WTC11 (cell line): ENCODE data around the gene RPL13.

ENCODE experiments used
- CBFB ChIP-seq: sonication (generic); formaldehyde crosslinking; IDR thresholded peaks from 2 replicates; pipeline ENCODE4 v1.8.1; 2022; ENCODE audit warnings: mild to moderate bottlenecking, low read depth, missing genetic modification reagents
- GABPB1 ChIP-seq: sonication (generic); formaldehyde crosslinking; IDR thresholded peaks from 2 replicates; pipeline ENCODE4 v1.8.1; 2023; ENCODE audit warnings: mild to moderate bottlenecking, missing genetic modification reagents
- JUN ChIP-seq: sonication (generic); formaldehyde crosslinking; IDR thresholded peaks from 2 replicates; pipeline ENCODE4 v1.8.0; 2023; ENCODE audit warnings: mild to moderate bottlenecking, missing genetic modification reagents
- SP1 ChIP-seq: sonication (generic); formaldehyde crosslinking; conservative IDR thresholded peaks from 2 replicates; pipeline ENCODE4 v1.8.1; 2022; ENCODE audit warnings: missing genetic modification reagents
- TF ChIP-seq, protein P1 (sequence below): fragments of 200-600 bp; IDR thresholded peaks from 2 replicates; pipeline ENCODE4 v1.8.0; 2022; ENCODE audit warnings: antibody characterized with exemption
- TF ChIP-seq, protein P2 (sequence below): sonication (generic); formaldehyde crosslinking; IDR thresholded peaks from 2 replicates; pipeline ENCODE4 v1.8.1; 2023; ENCODE audit warnings: mild to moderate bottlenecking, moderate library complexity, missing genetic modification reagents
- TF ChIP-seq, protein P3 (sequence below): sonication (generic); formaldehyde crosslinking; IDR thresholded peaks from 2 replicates; pipeline ENCODE4 v1.8.0; 2022; ENCODE audit warnings: missing genetic modification reagents
- TF ChIP-seq, protein P4 (sequence below): sonication (generic); formaldehyde crosslinking; IDR thresholded peaks from 2 replicates; pipeline ENCODE4 v1.8.0; 2023; ENCODE audit warnings: mild to moderate bottlenecking, missing genetic modification reagents
- TF ChIP-seq, protein P5 (sequence below): sonication (generic); formaldehyde crosslinking; IDR thresholded peaks from 2 replicates; pipeline ENCODE4 v1.8.0; 2023; ENCODE audit warnings: missing genetic modification reagents, mild to moderate bottlenecking, borderline replicate concordance

DNA sequence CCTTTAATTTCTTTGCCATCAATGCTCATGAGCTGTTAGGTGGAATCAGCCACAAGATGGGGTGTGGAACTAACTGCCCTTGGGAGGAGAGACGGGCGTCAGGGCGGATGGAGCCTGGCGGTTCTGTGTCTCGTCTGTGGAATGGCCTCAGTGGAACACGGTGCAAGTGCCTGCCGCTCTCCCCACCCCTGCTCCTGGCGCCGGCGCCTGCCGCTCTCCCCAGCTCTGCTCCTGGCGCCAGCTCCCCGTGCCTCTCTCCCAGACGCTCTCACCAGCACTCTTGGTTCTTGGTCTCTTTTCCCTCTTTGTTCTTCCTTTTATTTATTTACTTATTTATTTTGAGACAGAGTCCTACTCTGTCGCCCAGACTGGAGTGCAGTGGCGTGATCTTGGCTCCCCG, 13.2 kb upstream of the RPL13 start:
- TF ChIP-seq, protein P1, sequence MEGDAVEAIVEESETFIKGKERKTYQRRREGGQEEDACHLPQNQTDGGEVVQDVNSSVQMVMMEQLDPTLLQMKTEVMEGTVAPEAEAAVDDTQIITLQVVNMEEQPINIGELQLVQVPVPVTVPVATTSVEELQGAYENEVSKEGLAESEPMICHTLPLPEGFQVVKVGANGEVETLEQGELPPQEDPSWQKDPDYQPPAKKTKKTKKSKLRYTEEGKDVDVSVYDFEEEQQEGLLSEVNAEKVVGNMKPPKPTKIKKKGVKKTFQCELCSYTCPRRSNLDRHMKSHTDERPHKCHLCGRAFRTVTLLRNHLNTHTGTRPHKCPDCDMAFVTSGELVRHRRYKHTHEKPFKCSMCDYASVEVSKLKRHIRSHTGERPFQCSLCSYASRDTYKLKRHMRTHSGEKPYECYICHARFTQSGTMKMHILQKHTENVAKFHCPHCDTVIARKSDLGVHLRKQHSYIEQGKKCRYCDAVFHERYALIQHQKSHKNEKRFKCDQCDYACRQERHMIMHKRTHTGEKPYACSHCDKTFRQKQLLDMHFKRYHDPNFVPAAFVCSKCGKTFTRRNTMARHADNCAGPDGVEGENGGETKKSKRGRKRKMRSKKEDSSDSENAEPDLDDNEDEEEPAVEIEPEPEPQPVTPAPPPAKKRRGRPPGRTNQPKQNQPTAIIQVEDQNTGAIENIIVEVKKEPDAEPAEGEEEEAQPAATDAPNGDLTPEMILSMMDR, result no peak
- TF ChIP-seq GABPB1 (CRISPR knock-in tag), result no peak
- TF ChIP-seq, protein P2, sequence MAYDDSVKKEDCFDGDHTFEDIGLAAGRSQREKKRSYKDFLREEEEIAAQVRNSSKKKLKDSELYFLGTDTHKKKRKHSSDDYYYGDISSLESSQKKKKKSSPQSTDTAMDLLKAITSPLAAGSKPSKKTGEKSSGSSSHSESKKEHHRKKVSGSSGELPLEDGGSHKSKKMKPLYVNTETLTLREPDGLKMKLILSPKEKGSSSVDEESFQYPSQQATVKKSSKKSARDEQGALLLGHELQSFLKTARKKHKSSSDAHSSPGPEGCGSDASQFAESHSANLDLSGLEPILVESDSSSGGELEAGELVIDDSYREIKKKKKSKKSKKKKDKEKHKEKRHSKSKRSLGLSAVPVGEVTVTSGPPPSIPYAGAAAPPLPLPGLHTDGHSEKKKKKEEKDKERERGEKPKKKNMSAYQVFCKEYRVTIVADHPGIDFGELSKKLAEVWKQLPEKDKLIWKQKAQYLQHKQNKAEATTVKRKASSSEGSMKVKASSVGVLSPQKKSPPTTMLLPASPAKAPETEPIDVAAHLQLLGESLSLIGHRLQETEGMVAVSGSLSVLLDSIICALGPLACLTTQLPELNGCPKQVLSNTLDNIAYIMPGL (CRISPR knock-in tag), result no peak
- TF ChIP-seq, protein P3, sequence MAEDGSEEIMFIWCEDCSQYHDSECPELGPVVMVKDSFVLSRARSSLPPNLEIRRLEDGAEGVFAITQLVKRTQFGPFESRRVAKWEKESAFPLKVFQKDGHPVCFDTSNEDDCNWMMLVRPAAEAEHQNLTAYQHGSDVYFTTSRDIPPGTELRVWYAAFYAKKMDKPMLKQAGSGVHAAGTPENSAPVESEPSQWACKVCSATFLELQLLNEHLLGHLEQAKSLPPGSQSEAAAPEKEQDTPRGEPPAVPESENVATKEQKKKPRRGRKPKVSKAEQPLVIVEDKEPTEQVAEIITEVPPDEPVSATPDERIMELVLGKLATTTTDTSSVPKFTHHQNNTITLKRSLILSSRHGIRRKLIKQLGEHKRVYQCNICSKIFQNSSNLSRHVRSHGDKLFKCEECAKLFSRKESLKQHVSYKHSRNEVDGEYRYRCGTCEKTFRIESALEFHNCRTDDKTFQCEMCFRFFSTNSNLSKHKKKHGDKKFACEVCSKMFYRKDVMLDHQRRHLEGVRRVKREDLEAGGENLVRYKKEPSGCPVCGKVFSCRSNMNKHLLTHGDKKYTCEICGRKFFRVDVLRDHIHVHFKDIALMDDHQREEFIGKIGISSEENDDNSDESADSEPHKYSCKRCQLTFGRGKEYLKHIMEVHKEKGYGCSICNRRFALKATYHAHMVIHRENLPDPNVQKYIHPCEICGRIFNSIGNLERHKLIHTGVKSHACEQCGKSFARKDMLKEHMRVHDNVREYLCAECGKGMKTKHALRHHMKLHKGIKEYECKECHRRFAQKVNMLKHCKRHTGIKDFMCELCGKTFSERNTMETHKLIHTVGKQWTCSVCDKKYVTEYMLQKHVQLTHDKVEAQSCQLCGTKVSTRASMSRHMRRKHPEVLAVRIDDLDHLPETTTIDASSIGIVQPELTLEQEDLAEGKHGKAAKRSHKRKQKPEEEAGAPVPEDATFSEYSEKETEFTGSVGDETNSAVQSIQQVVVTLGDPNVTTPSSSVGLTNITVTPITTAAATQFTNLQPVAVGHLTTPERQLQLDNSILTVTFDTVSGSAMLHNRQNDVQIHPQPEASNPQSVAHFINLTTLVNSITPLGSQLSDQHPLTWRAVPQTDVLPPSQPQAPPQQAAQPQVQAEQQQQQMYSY, result no peak
- TF ChIP-seq SP1, result no peak
- TF ChIP-seq CBFB (CRISPR knock-in tag), result no peak
- TF ChIP-seq JUN (CRISPR knock-in tag), result no peak
- TF ChIP-seq, protein P4, sequence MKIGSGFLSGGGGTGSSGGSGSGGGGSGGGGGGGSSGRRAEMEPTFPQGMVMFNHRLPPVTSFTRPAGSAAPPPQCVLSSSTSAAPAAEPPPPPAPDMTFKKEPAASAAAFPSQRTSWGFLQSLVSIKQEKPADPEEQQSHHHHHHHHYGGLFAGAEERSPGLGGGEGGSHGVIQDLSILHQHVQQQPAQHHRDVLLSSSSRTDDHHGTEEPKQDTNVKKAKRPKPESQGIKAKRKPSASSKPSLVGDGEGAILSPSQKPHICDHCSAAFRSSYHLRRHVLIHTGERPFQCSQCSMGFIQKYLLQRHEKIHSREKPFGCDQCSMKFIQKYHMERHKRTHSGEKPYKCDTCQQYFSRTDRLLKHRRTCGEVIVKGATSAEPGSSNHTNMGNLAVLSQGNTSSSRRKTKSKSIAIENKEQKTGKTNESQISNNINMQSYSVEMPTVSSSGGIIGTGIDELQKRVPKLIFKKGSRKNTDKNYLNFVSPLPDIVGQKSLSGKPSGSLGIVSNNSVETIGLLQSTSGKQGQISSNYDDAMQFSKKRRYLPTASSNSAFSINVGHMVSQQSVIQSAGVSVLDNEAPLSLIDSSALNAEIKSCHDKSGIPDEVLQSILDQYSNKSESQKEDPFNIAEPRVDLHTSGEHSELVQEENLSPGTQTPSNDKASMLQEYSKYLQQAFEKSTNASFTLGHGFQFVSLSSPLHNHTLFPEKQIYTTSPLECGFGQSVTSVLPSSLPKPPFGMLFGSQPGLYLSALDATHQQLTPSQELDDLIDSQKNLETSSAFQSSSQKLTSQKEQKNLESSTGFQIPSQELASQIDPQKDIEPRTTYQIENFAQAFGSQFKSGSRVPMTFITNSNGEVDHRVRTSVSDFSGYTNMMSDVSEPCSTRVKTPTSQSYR (CRISPR knock-in tag), result no peak
- TF ChIP-seq, protein P5, sequence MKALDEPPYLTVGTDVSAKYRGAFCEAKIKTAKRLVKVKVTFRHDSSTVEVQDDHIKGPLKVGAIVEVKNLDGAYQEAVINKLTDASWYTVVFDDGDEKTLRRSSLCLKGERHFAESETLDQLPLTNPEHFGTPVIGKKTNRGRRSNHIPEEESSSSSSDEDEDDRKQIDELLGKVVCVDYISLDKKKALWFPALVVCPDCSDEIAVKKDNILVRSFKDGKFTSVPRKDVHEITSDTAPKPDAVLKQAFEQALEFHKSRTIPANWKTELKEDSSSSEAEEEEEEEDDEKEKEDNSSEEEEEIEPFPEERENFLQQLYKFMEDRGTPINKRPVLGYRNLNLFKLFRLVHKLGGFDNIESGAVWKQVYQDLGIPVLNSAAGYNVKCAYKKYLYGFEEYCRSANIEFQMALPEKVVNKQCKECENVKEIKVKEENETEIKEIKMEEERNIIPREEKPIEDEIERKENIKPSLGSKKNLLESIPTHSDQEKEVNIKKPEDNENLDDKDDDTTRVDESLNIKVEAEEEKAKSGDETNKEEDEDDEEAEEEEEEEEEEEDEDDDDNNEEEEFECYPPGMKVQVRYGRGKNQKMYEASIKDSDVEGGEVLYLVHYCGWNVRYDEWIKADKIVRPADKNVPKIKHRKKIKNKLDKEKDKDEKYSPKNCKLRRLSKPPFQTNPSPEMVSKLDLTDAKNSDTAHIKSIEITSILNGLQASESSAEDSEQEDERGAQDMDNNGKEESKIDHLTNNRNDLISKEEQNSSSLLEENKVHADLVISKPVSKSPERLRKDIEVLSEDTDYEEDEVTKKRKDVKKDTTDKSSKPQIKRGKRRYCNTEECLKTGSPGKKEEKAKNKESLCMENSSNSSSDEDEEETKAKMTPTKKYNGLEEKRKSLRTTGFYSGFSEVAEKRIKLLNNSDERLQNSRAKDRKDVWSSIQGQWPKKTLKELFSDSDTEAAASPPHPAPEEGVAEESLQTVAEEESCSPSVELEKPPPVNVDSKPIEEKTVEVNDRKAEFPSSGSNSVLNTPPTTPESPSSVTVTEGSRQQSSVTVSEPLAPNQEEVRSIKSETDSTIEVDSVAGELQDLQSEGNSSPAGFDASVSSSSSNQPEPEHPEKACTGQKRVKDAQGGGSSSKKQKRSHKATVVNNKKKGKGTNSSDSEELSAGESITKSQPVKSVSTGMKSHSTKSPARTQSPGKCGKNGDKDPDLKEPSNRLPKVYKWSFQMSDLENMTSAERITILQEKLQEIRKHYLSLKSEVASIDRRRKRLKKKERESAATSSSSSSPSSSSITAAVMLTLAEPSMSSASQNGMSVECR, result no peak
